Breast epithelium (tissue), 3 donors: ENCODE results near the gene SELE.

Source experiments
- POLR2A ChIP-seq: fragments of 450-650 bp; IDR thresholded peaks from one replicate; pipeline ENCODE4 v1.6.1; 2016; ENCODE audit warnings: antibody characterized with exemption, mild to moderate bottlenecking, moderate library complexity
- POLR2AphosphoS5 ChIP-seq, 3 donors: sonication (generic); formaldehyde crosslinking; IDR thresholded peaks; one replicate each; pipeline ENCODE4 v1.6.1; 2017; ENCODE audit warnings: antibody characterized with exemption in 3 of 3
- TF ChIP-seq, protein P1 (sequence below), 3 donors: fragments of 450-650 bp; IDR thresholded peaks; one replicate each; pipeline ENCODE4 v1.5.1; 2016 to 2017; ENCODE audit warnings: antibody characterized with exemption in 3 of 3, mild to moderate bottlenecking in 3 of 3, moderate library complexity in 3 of 3

GRCh38 chr1:169689395-169689794 lies 44.5 kb downstream of the SELE start:
- TF ChIP-seq POLR2AphosphoS5 (IDR thresholded peaks at IDR 0.05), result no peak
- TF ChIP-seq POLR2A, result no peak
- TF ChIP-seq, protein P1, sequence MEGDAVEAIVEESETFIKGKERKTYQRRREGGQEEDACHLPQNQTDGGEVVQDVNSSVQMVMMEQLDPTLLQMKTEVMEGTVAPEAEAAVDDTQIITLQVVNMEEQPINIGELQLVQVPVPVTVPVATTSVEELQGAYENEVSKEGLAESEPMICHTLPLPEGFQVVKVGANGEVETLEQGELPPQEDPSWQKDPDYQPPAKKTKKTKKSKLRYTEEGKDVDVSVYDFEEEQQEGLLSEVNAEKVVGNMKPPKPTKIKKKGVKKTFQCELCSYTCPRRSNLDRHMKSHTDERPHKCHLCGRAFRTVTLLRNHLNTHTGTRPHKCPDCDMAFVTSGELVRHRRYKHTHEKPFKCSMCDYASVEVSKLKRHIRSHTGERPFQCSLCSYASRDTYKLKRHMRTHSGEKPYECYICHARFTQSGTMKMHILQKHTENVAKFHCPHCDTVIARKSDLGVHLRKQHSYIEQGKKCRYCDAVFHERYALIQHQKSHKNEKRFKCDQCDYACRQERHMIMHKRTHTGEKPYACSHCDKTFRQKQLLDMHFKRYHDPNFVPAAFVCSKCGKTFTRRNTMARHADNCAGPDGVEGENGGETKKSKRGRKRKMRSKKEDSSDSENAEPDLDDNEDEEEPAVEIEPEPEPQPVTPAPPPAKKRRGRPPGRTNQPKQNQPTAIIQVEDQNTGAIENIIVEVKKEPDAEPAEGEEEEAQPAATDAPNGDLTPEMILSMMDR (IDR thresholded peaks at IDR 0.05), result no peak
